Muscle of leg (tissue), 16 donors: ENCODE data around the gene PLA2G2D. TPM values are rescaled to one million over a fixed set of nuclear protein-coding genes. Genes with fewer than 3 reads are reported as not detected.

ENCODE experiments used
- DNase-seq: peaks from one replicate; pipeline ENCODE4 v3.0.0; 2013
- H3K27ac ChIP-seq: one replicate; pipeline ENCODE4 v1.5.1; 2013; ENCODE audit warnings: mild to moderate bottlenecking, low read length, control low read depth
- H3K27me3 ChIP-seq: one replicate; pipeline ENCODE4 v1.6.1; 2013; ENCODE audit warnings: low read length; ENCODE audit not compliant: control insufficient read depth, insufficient read depth
- H3K36me3 ChIP-seq: one replicate; pipeline ENCODE4 v1.6.1; 2013; ENCODE audit warnings: low read length; ENCODE audit not compliant: control insufficient read depth, insufficient read depth
- H3K4me1 ChIP-seq: one replicate; pipeline ENCODE4 v1.6.1; 2013; ENCODE audit warnings: low read length; ENCODE audit not compliant: control insufficient read depth, insufficient read depth
- H3K4me3 ChIP-seq: one replicate; pipeline ENCODE4 v1.5.1; 2013; ENCODE audit warnings: low read length, control low read depth
- H3K9me3 ChIP-seq: replicated peaks from 2 replicates; pipeline ENCODE4 v1.6.1; 2013; ENCODE audit warnings: low read depth, low read length; ENCODE audit not compliant: control insufficient read depth
- WGBS: methylation state at CpG from one replicate; pipeline ENCODE4 v1.1.5; 2013; ENCODE audit warnings: missing lambda C conversion rate; ENCODE audit not compliant: insufficient coverage; 5-methylcytosine and 5-hydroxymethylcytosine counted together
- long read RNA-seq, 11 donors: transcript quantifications; one replicate each; lab custom pipeline, GENCODE V29; 2026
- polyA plus RNA-seq, 8 donors: library from polyadenylated mRNA; unstranded; fragments of 120-200 nt; gene quantifications; one replicate each; pipeline versions ENCODE4 v1.2.1 to v1.2.3, GENCODE V29; 2013; ENCODE audit warnings: inconsistent platforms in 1 of 8, low replicate concordance in 1 of 8; ENCODE audit not compliant: insufficient read length in 8 of 8, insufficient read depth in 1 of 8
- total RNA-seq: library from RNA; stranded (reverse); fragments of 120-200 nt; gene quantifications from one replicate; pipeline ENCODE4 v1.2.4, GENCODE V29; 2013

The PLA2G2D gene, protein sequence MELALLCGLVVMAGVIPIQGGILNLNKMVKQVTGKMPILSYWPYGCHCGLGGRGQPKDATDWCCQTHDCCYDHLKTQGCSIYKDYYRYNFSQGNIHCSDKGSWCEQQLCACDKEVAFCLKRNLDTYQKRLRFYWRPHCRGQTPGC
- total RNA-seq, result not detected
- polyA plus RNA-seq, result under 1 TPM in 1 of 8 donors, not detected in 7; 0.05 TPM
- long read RNA-seq, donor 1, result 0 reads
- long read RNA-seq, donor 2, result 0 reads
- long read RNA-seq, donor 3, result 0 reads
- long read RNA-seq, donor 4, result 0 reads
- long read RNA-seq, donor 5, result 0 reads
- long read RNA-seq, donor 6, result 0 reads
- long read RNA-seq, donor 7, result 0 reads
- long read RNA-seq, donor 8, result 0 reads
- long read RNA-seq, donor 9, result 0 reads
- long read RNA-seq, donor 10, result 0 reads
- long read RNA-seq, donor 11, result 0 reads

DNA sequence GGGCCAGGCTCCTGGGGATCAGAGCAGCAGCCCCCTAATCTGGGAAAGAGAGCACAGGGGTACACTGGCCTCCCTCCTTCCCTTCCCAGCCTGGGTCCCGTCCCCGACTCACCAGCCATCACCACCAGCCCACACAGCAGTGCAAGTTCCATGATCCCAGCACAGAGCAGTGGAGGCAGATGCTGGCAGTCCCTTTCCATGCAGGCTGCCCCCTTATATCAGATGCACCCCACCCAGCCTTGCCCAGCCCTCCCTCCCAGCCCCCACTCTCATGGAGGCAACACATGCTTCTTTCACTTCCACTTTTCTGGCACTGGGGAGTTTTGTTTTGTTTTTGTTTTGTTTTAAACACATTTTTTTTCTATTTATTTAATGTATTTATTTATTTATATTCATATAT is at the start of gene PLA2G2D:
PLA2G2D (minus strand) TSS at position 190 of the 400 bp plus-strand sequence; CDS start at position 152, 38 bp downstream.
- Histone ChIP-seq H3K27ac (no peak within 1 kb of the TSS), H3K9me3 (no peaks in the 10 kb centered on the region), H3K27me3 (peaks cover 11% of the 10 kb centered on the region), H3K36me3 (no peaks in the 10 kb centered on the region), H3K4me3 (no peak within 1 kb of the TSS), H3K4me1 (peaks cover 4% of the 10 kb centered on the region)
- no peak for DNase-seq
- WGBS, result no CpG with 5 or more reads among the region's 2 CpGs

DNA sequence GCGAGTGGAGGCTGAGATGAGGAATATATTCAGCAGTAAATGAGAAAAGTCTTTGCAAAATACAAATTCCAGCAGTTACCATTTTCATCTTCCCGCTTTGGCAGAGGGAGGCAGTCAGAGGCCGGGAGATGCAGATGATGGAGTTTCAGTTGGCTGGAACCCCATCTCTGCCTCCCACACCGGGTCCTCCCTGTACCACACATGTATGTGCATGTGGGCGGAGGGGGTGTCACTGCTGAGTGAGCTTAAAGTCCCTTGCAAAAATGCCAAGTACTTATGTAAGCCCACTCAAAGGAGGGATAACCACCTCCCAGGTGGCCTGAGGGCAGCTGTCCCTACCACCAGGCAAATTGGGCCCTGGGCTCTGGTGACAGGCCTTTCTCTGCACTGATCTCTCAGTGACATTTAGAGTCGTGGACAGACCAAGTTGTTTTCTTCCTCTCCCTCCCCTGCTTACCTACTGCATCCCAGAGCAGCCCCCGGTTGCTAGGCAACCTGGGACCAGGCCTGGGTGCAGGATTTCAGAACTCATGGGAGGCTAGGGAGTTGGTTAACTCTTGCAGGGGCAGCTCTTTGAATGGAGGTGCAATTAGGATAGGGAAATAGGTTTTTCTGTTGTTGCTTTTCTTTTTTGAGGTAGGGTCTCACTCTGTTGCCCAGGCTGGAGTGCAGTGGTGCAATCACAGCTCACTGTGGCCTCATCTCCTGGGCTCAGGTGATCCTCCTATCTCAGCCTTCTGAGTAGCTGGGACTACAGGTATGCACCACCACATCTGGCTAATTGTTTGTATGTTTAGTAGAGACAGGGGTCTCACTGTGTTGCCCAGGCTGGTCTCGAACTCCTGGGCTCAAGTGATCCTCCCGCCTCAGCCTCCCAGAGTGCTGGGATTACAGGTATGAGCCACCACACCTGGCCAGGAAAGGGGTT is 49.5 kb upstream of the PLA2G2D start:
- no peaks in the 10 kb centered on the region for H3K9me3 ChIP-seq
- 77% methylated on average over 2 of the region's 9 CpGs for WGBS
- no peak for DNase-seq
- no peaks in the 10 kb centered on the region for H3K4me1 ChIP-seq
- no peaks in the 10 kb centered on the region for H3K36me3 ChIP-seq
- H3K27ac ChIP-seq, result no peak overlapping the region
- peaks cover 7% of the 10 kb centered on the region for H3K27me3 ChIP-seq
- no peak overlapping the region for H3K4me3 ChIP-seq

DNA sequence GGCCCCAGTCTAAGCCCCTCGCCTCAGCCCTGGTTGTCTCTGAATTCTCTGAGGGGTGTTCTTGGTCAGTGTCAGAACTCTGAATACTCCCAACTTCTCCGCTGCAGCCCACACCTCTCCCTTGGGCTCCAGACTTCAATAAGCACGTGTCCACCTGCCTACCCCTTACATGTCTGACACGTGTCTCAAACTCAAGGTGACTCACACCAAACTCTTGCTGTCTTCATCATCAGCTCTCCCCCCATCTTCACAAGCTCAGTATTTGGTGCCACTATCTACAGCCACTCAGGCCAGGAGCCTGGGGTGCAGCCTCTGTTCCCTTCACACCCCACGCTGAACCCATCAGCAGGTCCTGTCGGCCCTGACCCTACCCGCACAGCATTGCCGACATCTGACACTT is 47.8 kb upstream of the PLA2G2D start:
- 71% methylated on average over 7 of the region's 8 CpGs for WGBS
- no peaks in the 10 kb centered on the region for H3K36me3 ChIP-seq
- H3K4me3 ChIP-seq, result no peak overlapping the region
- no peak for DNase-seq
- peaks cover 2% of the 10 kb centered on the region for H3K9me3 ChIP-seq
- peaks cover 7% of the 10 kb centered on the region for H3K27me3 ChIP-seq
- H3K4me1 ChIP-seq, result no peaks in the 10 kb centered on the region
- H3K27ac ChIP-seq, result no peak overlapping the region

DNA sequence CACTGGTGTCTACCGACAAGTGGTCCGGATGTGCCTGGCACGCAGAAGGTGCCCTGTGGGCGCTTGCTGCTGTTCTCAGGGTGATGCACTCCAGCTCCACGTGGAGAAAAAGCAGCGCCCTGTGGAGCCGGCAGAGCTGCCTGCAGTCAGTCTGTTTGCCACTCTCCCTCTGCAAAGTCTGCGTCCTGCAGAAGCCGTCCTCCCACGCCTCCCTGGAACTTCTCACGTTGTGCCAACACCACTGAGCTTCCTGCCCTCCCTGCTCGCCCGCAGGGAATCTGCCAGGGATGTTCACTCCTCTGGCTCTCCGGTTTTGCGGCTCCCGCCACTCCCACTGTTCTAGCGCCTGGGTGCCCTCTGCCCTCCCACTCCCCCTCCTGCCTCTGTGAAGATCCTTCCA is 46.7 kb upstream of the PLA2G2D start:
- Histone ChIP-seq H3K27ac (no peak overlapping the region), H3K4me1 (no peaks in the 10 kb centered on the region), H3K4me3 (no peak overlapping the region), H3K9me3 (peaks cover 10% of the 10 kb centered on the region), H3K27me3 (peaks cover 9% of the 10 kb centered on the region), H3K36me3 (no peaks in the 10 kb centered on the region)
- DNase-seq, result no peak
- 64% methylated on average over 17 of the region's 17 CpGs for WGBS

DNA sequence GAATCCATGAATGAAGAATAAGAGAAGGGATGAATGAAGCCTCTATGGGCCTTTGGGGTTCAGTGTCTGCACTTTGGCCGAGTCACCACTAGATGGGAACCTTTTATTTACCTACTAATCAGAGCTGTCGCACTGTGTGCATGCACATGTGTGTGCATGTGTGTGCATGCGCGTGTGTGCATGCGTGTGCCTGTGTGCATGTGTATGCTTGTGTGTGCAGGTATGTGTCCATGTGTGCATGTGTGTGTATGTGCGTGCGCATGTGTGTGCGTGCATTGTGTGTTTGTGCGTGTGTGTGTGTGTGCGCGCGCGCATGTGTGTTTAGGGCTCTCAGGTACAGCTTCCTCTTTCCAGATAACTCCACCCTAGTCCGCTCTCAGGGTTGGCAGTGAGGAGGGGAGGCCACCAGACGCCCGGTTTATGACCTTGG is 46.2 kb upstream of the PLA2G2D start:
- H3K36me3 ChIP-seq, result no peaks in the 10 kb centered on the region
- no peak overlapping the region for H3K27ac ChIP-seq
- H3K27me3 ChIP-seq, result peaks cover 9% of the 10 kb centered on the region
- DNase-seq, result no peak
- H3K4me3 ChIP-seq, result no peak overlapping the region
- no peaks in the 10 kb centered on the region for H3K4me1 ChIP-seq
- WGBS, result 94% methylated on average over 4 of the region's 16 CpGs
- H3K9me3 ChIP-seq, result peaks cover 15% of the 10 kb centered on the region

DNA sequence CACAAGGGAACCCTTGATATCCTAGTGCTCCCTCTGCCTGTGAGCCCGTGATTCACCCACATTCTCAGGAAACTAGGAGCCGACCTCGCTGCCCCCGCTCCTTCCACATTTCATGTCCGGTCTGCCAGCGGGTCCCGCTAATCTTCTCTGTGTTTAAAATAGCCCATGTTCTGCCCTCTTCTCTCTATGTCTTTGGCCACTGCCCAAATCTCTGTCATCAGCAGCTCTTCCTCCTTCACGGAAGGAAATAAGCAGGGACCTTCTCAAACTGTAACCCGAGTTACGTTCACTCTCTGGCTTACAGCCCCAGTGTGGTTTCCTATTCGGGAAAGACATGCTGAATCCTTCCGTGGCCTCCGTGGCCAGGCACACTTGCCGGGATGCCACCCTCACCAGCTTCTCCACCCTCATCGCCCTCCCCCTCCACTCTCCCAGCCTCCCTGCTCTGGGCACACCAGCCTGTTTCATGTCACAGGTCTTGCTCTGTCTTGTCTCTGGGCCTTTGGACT is 45.4 kb upstream of the PLA2G2D start:
- peaks cover 23% of the 10 kb centered on the region for H3K9me3 ChIP-seq
- no peaks in the 10 kb centered on the region for H3K4me1 ChIP-seq
- peak; percentile 81 for DNase-seq
- H3K36me3 ChIP-seq, result no peaks in the 10 kb centered on the region
- peaks cover 9% of the 10 kb centered on the region for H3K27me3 ChIP-seq
- no peak overlapping the region for H3K27ac ChIP-seq
- 55% methylated on average over 15 of the region's 15 CpGs for WGBS
- H3K4me3 ChIP-seq, result no peak overlapping the region

DNA sequence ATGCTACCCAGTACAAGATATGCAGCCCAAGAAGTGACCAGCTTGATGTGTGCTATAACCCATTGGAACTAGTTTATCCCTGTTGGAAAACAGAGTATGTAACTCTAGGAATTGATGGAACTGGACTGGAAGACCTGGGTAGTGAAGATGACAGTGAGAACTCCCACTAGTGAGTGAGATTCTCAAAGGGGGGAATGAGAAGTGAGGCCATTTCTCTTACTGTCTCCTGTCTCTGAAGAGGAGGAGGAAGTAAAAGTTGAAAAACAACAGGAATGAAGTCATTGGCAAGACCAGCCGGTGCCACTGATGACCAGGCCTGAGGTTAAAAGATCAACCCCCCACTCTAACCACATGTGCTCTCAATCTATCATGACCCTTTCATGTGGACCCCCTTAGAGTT is 40.7 kb upstream of the PLA2G2D start:
- H3K4me1 ChIP-seq, result no peaks in the 10 kb centered on the region
- no peak for DNase-seq
- H3K4me3 ChIP-seq, result no peak overlapping the region
- H3K36me3 ChIP-seq, result no peaks in the 10 kb centered on the region
- H3K9me3 ChIP-seq, result peaks cover 27% of the 10 kb centered on the region
- H3K27ac ChIP-seq, result no peak overlapping the region
- 80% methylated on average over 1 of the region's 1 CpG for WGBS
- H3K27me3 ChIP-seq, result peaks cover 2% of the 10 kb centered on the region

DNA sequence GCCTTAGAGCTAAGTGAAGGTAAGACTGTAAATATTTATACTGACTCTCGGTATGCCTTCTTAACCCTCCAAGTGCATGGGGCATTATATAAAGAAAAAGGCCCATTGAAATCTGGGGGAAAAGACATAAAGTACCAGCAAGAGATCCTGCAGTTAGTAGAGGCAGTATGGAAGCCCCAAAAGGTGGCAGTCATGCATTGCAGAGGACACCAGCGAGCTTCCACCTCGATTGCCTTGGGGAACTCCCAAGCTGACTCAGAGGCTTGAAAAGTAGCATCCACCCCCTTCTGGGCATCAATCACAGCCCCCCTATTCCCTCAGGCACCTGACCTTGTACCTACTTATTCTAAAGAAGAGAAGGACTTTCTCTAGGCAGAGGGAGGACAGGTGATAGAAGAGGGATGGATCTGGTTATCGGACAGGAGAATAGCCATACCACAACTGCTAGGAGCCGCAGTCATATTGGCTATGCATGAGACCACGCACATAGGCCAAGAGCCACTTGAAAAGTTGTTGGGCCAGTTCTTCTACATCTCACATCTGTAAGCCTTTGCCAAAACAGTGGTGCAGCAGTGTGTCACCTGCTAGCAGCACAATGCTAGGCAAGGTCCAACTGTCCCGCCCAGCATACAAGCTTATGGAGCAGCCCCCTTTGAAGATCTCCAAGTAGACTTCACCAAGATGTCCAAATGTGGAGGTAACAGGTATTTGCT is 39.2 kb upstream of the PLA2G2D start:
- no peaks in the 10 kb centered on the region for H3K36me3 ChIP-seq
- H3K27ac ChIP-seq, result no peak overlapping the region
- H3K4me3 ChIP-seq, result no peak overlapping the region
- H3K9me3 ChIP-seq, result peaks cover 27% of the 10 kb centered on the region
- H3K4me1 ChIP-seq, result no peaks in the 10 kb centered on the region
- 97% methylated on average over 3 of the region's 7 CpGs for WGBS
- H3K27me3 ChIP-seq, result peaks cover 2% of the 10 kb centered on the region
- DNase-seq, result no peak

DNA sequence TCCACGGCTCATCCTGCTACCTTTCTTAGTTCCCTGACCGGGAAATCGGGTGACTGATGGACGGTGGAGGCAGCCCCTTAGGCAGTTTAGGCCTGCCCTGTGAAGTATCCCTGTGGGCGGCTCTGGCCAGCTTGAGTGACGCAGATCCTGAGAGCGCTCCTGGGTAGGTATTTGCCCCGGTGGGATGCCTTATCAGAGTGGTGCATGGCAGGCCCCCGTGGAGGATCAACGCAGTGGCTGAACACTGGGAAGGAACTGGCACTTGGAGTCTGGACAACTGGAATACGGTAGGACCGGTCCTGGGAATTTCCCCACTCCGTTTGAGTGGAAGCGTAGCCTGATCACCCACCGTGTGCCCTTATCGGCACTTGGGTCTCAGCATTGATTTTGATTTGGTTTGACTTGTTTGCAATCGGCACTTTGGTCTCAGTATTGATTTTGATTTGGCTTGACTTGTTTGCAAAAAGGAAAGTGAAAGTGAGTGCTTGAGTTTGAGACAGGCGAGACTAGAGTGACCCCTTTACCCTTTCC is 35.0 kb upstream of the PLA2G2D start:
- H3K4me3 ChIP-seq, result no peak overlapping the region

More for the DNA sequence above, 35.0 kb upstream of the PLA2G2D start:
- Histone ChIP-seq H3K27ac (no peak overlapping the region), H3K4me1 (peaks cover 15% of the 10 kb centered on the region), H3K27me3 (peaks cover 5% of the 10 kb centered on the region), H3K36me3 (no peaks in the 10 kb centered on the region), H3K9me3 (peaks cover under 1% of the 10 kb centered on the region)
- WGBS, result 79% methylated on average over 17 of the region's 18 CpGs
- no peak for DNase-seq
